ENCODE measurements around the gene GRK2. TPM values are rescaled to one million over a fixed set of nuclear protein-coding genes. Genes with fewer than 3 reads are reported as not detected.

GRK2 gene
- total and polyA plus RNA-seq, 9 of the 15 experiments (the other 6 are each of a cell fraction or from before 2014, with no cell fraction given) = 0.24 to 95.8 (median 56.5) TPM

- TF ChIP-seq GTF2A2 (tag; IDR thresholded peaks at IDR 0.05) = no peak
- no peak for TF ChIP-seq FOXJ3 (CRISPR knock-in tag; IDR thresholded peaks at IDR 0.05)
- peak; percentile 78 for TF ChIP-seq CEBPG (CRISPR knock-in tag; IDR thresholded peaks at IDR 0.05)
- no peak for TF ChIP-seq CEBPG (tag; conservative IDR thresholded peaks at IDR 0.05 in 1 of 2, IDR thresholded peaks at IDR 0.05 in 1 of 2)
- no peak for TF ChIP-seq ZNF780A (CRISPR knock-in tag; IDR thresholded peaks at IDR 0.05)
- TF ChIP-seq MLX (CRISPR knock-in tag; conservative IDR thresholded peaks at IDR 0.05) = 0 out of 4 replicates have a peak, but pooled peaks of 1 of the 2 experiments have one; percentile 36
- TF ChIP-seq THRB (CRISPR knock-in tag; conservative IDR thresholded peaks at IDR 0.05) = no peak
- TF ChIP-seq MTA1 (IDR thresholded peaks at IDR 0.05; ENCODE audit: borderline replicate concordance) = no peak
- peak in 1 of 3 experiments; percentile 9; a peak in 1 of 6 replicates for TF ChIP-seq CTCF (IDR thresholded peaks at IDR 0.05 in 2 of 3, conservative IDR thresholded peaks at IDR 0.05 in 1 of 3; ENCODE audit: insufficient read depth in 2 of 3, low read depth in 1 of 3, low read length in 3 of 3)
- TF ChIP-seq HMG20B (CRISPR knock-in tag; IDR thresholded peaks at IDR 0.05) = no peak
- TF ChIP-seq KAT8 (IDR thresholded peaks at IDR 0.05; ENCODE audit: low read depth) = no peak
- no peak for TF ChIP-seq ZNF140 (CRISPR knock-in tag; IDR thresholded peaks at IDR 0.05)
- no peak for TF ChIP-seq ZNF583 (CRISPR knock-in tag; IDR thresholded peaks at IDR 0.05)
- TF ChIP-seq NCOA1 (IDR thresholded peaks at IDR 0.05; ENCODE audit: low read depth) = 0 out of 2 replicates have a peak, but pooled peaks have one; percentile 20
- no peak for TF ChIP-seq ZHX1 (conservative IDR thresholded peaks at IDR 0.05; ENCODE audit: low read length)
- TF ChIP-seq CREM (IDR thresholded peaks at IDR 0.05; ENCODE audit: low read depth) = peak; percentile 87
- peak; percentile 96 for TF ChIP-seq POLR2AphosphoS5 (IDR thresholded peaks at IDR 0.05; ENCODE audit: control insufficient read depth, insufficient read depth, low read depth, low read length)
- no peak for TF ChIP-seq TEAD2 (tag; IDR thresholded peaks at IDR 0.05)
- TF ChIP-seq ZNF717 (CRISPR knock-in tag; IDR thresholded peaks at IDR 0.05) = no peak
- peak; percentile 81 for TF ChIP-seq HCFC1 (IDR thresholded peaks at IDR 0.05; ENCODE audit: low read depth, low read length)
- TF ChIP-seq ETV5 (CRISPR knock-in tag; IDR thresholded peaks at IDR 0.05; ENCODE audit: low read depth) = peak; percentile 13; the same call in 1 of the 2 replicates
- TF ChIP-seq MTA3 (IDR thresholded peaks at IDR 0.05; ENCODE audit: borderline replicate concordance) = peak; percentile 90
Measured at GRCh38 chr11:67239783-67240575, 26.3 kb upstream of the GRK2 start (continued).

All from K562 (cell line).